Skeletal muscle cell (primary cell): ENCODE data around the gene C1orf141.
"Not testable (repeated sequence)": the region's sequence is repeated elsewhere in the genome, so short reads cannot be mapped to it uniquely, and the experiment has no call there.

Experiments
- DNase-seq: peaks from one replicate; pipeline ENCODE4 v3.0.0-alpha.2; 2010; ENCODE audit warnings: low read depth
- H3K4me3 ChIP-seq: 2 replicates; pipeline ENCODE4 v1.5.1; 2011; ENCODE audit warnings: low read depth, mild to moderate bottlenecking, control low read depth, low read length, moderate library complexity

C1orf141 gene

DNA sequence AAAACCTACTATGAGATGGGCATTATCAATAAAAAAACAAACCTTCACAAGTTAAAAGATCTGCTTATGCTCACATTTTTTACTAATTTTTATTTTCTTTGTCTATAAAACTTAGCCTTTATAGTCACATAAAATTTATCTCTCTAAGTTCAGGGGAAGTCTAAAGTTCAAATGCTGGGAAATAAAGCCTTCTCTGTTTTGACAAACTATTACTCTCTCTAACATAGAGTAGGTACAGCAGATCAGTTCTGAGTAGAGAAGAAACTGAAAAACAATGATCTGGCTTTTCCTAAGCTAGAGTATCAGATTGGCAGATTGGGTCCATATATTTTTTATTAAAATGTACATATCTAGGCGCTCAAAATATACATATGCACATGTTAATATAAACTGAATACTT is 31.2 kb downstream of the C1orf141 start:
- DNase-seq, result no peak
- no peak overlapping the region for H3K4me3 ChIP-seq

- no peak for DNase-seq
- no peak overlapping the region for H3K4me3 ChIP-seq
Measured at GRCh38 chr1:67100833-67101232, 33.9 kb downstream of the C1orf141 start.

DNA sequence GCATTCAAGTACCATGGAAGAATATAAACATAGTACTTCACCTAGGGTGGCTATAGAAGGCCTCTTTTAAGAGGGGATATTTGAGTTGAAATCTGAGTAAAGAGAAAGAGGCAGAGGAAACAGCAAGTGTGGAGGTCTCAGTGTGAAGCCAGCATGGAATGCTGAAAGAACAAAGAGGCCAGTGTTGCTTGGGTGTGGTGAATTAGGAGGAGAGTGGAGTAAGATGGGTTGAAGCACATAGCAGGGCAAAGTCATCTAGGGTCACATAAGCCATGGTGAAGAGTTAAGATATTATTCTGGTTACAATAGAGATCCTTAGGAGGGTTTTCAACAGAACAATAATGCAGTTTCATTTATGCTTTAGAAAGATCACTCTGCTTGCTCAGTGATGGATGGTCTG is 37.5 kb downstream of the C1orf141 start:
- H3K4me3 ChIP-seq, result no peak overlapping the region
- DNase-seq, result no peak

GRCh38 chr1:67094191-67094590 is 40.6 kb downstream of the C1orf141 start:
- no peak for DNase-seq
- H3K4me3 ChIP-seq, result no peak overlapping the region

DNA sequence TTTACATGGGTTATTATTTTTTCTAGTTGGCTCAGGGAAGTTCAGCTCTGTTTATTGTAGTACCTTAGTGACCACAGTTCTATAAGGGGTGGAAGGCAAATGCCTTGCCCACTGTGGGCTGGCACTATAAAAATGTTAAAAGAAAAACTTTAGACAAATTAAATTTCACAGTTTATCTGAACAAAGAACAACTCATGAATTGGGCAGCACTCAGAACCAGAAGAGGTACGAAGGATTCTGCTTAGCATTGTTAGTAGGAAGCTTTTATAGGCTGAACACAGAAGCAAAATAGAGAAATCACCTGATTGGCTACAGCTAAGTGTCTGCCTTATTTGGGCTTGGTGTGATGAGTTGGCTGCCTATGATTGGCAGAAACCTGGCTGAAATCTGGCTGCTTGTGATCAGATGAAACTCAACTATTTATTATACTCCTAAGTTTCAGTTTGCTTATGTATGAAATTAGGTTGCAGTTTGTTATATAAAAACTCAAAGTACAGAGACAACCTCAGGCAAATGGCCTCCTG is 45.0 kb downstream of the C1orf141 start:
- DNase-seq, result no peak
- H3K4me3 ChIP-seq, result no peak overlapping the region

- no peak for DNase-seq
- H3K4me3 ChIP-seq, result no peak overlapping the region
Measured at GRCh38 chr1:67088440-67088839, 46.3 kb downstream of the C1orf141 start.

DNA sequence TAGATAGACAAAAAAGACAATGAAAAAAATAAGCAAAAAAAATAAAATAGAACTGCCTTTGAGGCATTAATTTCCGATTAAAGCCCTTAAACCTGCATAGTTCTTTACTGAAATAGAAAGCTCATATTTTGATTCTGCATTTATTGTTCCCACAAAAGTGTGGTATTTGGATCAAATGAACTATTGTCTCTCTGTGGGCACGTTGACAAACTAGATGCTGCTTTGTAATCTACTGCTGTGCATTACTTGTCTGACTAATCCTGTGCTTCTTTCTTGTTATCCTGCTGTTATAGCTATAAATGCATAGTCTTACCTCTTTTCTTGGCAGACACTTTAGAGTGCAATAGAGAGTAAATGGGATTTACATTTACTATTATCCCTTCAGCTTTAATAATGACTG is 49.4 kb downstream of the C1orf141 start:
- DNase-seq, result no peak
- H3K4me3 ChIP-seq, result no peak overlapping the region

DNA sequence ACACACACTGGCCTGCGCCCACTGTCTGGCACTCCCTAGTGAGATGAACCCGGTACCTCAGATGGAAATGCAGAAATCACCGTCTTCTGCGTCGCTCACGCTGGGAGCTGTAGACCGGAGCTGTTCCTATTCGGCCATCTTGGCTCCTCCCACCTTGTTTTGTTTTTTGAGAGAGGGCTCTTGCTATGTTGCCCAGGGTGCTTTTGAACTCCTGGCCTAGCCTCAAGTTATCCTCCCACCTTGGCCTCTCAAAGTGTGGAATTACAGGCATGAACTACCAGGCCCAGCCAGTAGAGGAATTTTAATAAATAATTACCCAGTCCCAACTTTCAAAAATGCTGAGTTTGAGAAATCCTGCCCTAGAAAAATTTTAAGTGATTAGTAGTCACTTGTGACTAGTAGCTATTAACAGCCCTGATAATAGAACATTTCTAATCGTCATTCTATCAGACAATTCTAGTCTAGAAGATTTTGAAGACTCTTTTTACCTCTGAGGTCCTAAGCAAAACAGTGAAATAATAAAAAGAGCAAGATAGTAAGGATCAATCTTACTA is 49.9 kb downstream of the C1orf141 start:
- no peak for DNase-seq
- no peak overlapping the region for H3K4me3 ChIP-seq

DNA sequence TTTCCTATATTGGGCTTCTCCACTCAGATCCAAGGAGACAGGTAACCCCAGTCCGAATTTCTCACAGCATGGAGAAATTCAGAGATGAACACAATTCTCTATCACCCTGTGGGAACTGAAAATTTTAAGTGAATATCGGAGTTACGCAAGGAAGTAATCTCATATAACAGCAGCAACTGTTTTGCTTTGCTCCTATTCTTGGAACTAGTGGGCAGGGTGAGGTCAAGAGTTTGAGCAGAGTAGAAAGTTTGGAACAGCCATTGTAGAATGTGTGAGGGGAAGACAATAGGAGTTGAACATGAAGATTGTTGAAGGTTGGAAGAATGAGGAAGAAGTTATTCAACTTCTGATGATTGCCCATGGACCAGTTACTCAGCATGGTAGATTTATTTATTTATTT is 56.5 kb downstream of the C1orf141 start:
- DNase-seq, result no peak
- no peak overlapping the region for H3K4me3 ChIP-seq

DNA sequence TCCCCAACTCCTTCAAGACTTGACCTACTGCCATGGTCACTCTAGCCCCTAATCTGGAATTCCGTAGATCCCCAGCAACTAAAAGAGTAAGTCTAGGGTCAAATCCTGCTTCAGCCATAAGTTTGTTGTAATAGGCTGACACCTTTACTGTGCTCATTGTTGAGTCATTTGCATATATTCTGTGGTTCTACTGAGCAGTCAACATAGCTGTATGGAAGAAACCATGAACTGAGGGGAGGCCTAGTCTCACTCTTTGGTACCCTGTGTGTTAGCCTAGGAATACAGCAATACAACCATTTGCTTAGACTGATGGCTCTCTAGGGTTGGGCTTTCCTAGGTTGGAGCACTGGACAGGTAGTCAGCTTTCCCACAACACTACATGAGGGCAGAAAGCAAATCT is 57.2 kb downstream of the C1orf141 start:
- no peak overlapping the region for H3K4me3 ChIP-seq
- DNase-seq, result no peak

DNA sequence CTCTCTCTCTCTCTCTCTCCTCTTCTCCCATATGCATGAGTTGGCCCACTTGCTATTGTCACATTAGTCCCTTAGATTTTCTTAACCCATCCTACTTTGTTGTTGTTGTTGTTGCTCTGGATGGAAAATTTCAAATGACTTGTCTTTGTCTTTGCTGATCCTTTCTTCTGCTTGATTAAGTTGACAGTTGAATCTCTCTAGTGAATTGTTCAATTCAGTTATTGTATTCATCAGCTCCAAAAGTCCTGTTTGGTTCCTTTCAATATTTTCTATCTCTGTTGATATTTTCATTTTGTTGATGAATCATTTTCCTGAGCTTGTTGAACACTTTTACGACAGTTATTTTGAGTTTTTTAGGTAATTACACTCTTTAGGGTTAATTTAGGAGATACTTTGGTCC is 62.0 kb downstream of the C1orf141 start:
- no peak overlapping the region for H3K4me3 ChIP-seq
- DNase-seq, result no peak

DNA sequence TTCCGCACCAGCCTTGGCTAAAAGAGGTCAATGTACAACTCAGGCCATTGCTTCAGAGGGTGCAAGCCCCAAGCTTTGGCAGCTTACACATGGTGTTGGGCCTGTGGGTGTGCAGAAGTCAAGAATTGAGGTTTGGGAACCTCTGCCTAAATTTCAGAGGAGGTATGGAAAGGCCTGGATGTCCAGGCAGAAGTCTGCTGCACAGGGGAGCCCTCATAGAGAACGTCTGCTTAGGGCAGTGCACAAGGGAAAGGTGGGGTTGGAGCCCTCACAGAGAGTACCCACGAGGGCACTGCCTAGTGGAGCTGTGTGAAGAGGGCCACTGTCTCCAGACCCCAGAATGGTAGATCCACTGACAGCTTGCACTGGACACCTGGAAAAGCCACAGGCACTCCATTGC is 67.1 kb downstream of the C1orf141 start:
- H3K4me3 ChIP-seq, DNase-seq: not testable (repeated sequence)

DNA sequence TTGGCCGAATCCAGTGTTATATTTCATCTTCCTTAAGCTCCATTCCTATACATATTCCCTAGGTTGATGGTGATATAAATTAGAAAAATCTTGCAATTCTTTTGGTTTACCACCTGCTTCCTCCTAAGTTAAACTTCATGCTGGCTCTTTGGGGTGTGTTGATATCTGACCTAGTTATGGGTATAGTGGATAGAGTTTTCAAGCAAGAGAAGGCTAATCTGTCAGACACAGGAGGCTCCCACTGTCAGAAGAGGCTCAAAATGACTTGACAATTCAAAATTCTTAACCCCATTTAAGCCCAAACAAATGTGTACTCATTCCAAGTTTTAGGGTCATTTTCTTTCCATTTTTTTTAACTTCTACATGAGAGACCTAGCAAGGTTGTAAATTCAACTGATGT is 72.4 kb downstream of the C1orf141 start:
- no peak overlapping the region for H3K4me3 ChIP-seq
- no peak for DNase-seq

DNA sequence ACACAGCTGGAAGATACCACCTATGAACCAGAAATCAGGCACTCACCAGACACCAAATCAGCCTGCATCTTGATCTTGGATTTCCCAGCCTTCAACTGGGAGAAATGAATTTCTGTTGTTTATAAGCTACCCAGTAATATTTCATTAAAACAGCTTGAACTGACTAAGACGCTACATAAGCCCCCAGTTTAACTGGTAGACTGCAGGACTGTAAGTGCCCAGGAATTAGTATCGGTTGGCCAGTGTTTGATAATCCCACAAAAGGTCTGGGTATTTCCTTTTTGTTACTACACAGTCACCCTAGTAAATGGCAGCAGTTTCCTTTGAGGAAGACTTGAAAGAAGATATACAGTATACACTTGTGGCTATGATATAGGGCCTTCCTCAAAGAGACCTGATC is 73.5 kb downstream of the C1orf141 start:
- H3K4me3 ChIP-seq, result no peak overlapping the region
- no peak for DNase-seq

GRCh38 chr1:67060811-67061218 is 74.0 kb downstream of the C1orf141 start:
- H3K4me3 ChIP-seq, result no peak overlapping the region
- peak; percentile 96 for DNase-seq

DNA sequence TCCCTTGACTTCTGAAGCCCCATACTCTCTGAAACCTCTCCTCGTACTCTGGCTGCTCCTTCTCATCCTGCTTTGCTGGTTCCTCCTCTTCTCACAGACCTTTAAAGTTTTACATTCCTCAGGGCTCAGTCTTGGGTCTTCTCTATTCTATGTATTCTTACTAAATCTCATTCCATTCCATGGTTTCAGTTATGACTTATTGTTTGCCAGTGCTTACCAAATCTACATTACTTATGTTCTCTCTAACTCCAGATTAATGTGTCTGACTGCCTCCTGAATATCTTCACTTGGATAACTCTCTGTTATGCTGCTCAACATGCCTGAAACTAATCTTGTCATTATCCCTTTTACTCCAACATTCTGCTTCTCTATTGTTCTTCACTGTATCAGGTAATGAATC is 75.4 kb downstream of the C1orf141 start:
- no peak overlapping the region for H3K4me3 ChIP-seq
- no peak for DNase-seq

- no peak overlapping the region for H3K4me3 ChIP-seq
- DNase-seq, result no peak
Measured at GRCh38 chr1:67058761-67059160, 76.0 kb downstream of the C1orf141 start.

GRCh38 chr1:67058242-67058641 is 76.5 kb downstream of the C1orf141 start:
- no peak for DNase-seq
- H3K4me3 ChIP-seq, result no peak overlapping the region

DNA sequence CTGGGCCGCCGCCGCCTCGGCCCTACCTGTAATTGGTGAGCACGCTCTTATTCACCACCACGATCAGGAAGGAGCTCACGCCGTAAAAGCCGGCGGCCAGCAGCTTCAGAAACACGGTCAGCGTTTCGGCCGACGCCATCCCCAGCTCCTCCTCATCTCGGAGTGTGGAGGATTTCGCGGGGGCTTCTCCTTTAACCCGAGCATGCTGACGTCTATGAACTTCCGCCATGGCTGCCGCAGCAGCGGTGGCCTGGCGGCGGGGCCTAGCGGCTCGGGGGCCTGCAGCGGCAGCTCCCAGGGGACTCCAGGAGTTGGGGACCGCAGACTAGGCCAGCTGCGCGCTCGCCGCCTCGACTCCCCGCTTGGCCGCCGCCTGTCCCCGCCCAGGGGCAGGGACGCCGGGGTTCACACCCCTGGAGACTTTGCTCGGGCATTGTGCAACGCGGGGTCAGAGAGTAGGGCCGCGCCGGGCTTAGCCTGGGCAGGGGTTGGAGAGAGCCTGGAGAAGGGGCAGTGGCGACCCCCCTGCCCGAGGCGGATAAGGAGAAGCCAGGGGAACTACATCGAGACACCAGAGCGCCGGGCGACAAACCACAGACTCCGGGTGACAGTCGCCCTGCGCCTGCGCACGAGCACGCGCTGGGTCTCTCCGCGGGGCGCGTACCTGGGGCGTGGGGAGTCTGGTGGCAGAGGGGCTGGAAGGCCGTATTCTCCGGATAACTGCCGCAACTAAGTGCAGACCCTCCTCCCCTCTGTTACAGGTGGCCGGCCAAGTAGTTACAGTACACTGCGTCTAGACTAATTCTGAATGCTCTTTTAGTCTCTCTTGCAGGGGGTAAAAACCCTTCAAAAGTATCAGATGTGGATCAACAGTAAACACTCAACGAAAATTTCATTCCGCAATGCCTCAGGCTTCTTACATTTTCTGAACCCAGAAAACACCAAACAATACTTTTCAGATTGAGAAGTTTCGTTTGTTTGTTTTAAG is 80.7 kb downstream of the C1orf141 start, which contains the start of gene SLC35D1:
SLC35D1 (minus strand) TSS at position 364 of the 988 bp plus-strand sequence; CDS start at position 229, 135 bp downstream.
- no peak for DNase-seq
- peak within 1 kb of the TSS; percentile 62 for H3K4me3 ChIP-seq

GRCh38 chr1:67053535-67053784 is 81.3 kb downstream of the C1orf141 start:
- H3K4me3 ChIP-seq, result peak overlapping the region; percentile 62
- DNase-seq, result no peak
